T-helper 1 cell treated with Interleukin-12 subunit alpha and Interleukin-12 subunit beta and Interleukin-4 antibody, amounts not matched to agents 30 ng/mL and 1 ng/mL, for 36 hours (primary cell): ENCODE results near the gene EXOSC10. TPM values are rescaled to one million over a fixed set of nuclear protein-coding genes. Genes with fewer than 3 reads are reported as not detected.
"Not testable (repeated sequence)": the region's sequence is repeated elsewhere in the genome, so short reads cannot be mapped to it uniquely, and the experiment has no call there.

Experiments used
- intact Hi-C: fragments of 100-400 bp; cut with micrococcal nuclease; formaldehyde crosslinking; loops from one replicate; pipeline ENCODE4 v1.15.1; 2024
- total RNA-seq: library from RNA; stranded (reverse); gene quantifications from 2 replicates; pipeline ENCODE4 v1.2.3, GENCODE V29; 2022

Gene EXOSC10
- total RNA-seq, 1 donor from 2014 or later, result 86.2 TPM

DNA sequence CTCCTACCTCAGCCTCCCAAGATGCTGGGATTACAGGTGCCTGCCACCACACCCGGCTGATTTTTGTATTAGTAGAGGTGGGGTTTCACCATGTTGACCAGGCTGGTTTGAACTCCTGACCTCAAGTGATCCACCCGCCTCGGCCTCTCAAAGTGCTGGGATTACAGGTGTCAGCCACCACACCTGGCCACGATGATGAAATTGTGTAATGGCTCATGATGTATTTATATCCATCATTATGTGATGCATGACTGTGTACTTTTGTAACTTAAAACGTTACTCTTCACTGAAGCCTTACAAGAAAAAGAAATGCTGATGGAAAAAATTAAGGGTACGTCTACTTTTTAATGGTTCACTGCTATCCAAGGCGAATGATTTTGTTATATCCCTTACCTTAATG lies 79.7 kb downstream of the EXOSC10 start:
- intact Hi-C loops, result no loop called here

- intact Hi-C loops, result not testable (repeated sequence)
Observed at GRCh38 chr1:11019358-11019757, 80.3 kb downstream of the EXOSC10 start.

Other genes with a start within 250 kb of the EXOSC10 start
- 159 and 171 TPM in 2 replicates for gene TARDBP, start 87.2 kb downstream of the EXOSC10 start, total RNA-seq
- gene MASP2, start 52.6 kb downstream of the EXOSC10 start, total RNA-seq, result 0.12 TPM in 1 of 2 replicates, not detected in the other
- gene SRM, start 39.9 kb downstream of the EXOSC10 start, total RNA-seq, result 124 and 129 TPM in 2 replicates
- gene ANGPTL7, start 89.5 kb upstream of the EXOSC10 start, total RNA-seq, result not detected in 2 replicates
- gene MTOR, start 162.7 kb upstream of the EXOSC10 start, total RNA-seq, result 52.8 and 53.2 TPM in 2 replicates
- 27.5 and 28.6 TPM in 2 replicates for gene UBIAD1, start 173.3 kb upstream of the EXOSC10 start, total RNA-seq